GM18873 (cell line): ENCODE data around the gene IAH1.
"Not testable (repeated sequence)": the region's sequence is repeated elsewhere in the genome, so short reads cannot be mapped to it uniquely, and the experiment has no call there.

Source experiments
- ATAC-seq: cut with Tn5 transposase; IDR thresholded peaks from one replicate; pipeline ENCODE4 v1.9.1; 2021; ENCODE audit warnings: mild to moderate bottlenecking, moderate library complexity, moderate number of reproducible peaks; ENCODE audit not compliant: unreplicated experiment, low FRiP score

Gene IAH1

DNA sequence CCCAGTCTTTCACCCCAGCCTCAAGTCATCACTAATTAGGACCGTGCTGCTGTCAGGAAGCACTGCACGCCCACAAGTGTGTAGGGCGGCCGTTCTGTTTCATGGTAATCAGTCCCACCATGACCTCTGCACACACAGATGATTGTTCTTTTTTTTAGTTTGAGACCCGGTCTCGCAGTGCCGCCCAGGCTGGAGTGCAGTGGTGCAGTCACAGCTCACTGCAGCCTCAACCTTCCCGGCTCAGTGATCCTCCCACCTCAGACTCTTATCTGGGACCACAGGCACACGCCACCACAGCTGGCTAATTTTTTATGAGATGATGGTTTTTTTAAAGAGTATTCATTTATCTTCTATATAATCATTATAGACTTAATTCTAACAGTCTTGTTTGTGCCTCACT is 1.8 kb upstream of the IAH1 start:
- ATAC-seq, result no peak

DNA sequence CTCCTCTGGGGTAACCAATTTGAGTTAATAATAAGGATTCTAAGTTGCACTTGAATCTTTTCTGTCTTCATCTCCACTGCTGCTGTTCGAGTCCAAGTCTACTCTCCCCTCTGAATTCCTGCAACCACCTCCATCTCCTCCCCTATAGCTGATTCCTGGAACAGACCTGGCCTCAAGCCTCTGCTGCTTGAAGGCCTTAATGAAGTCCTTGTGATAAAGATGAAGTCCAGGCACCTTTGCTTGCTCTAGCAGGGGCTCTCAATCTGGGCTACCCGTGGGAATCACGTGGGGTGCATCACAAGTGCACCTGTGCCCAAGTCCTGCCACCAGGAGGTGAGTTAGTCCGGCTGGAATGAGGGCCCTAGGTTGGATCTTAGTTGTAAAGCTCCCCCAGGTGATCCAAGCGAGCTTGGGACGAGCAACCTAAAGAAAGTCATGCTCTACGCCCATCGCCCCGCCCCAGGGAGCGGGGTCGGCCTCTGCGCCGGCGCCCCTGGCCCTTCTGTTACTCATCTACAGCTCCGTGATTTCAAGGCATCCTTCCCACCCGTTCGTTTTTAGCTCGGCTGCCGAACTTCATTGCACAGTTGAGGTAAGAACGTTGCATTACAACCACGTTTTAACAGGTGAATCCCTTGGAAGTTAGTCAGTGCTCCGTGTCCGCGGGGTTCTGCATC is 905 bp upstream of the IAH1 start:
- ATAC-seq, result no peak

DNA sequence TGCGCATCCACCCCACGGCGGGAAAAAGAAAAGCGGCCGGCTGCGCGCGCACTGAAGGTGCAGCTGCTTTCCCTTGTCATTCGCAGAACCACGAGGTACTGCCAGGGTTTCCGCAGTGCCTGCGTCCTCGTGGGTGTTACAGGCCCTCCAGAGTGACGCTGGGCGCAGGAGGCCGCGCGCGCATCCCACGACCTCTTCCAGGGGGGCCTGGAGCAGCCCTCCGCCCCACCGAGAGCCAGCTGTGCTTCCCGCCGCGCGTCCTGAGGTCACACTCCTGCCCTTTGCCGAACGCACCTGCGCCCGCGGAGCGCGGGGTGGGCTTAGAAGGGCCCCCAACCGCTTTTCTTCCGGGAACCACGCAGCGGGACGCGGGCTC is 378 bp upstream of the IAH1 start:
- ATAC-seq, result peak; percentile 19

DNA sequence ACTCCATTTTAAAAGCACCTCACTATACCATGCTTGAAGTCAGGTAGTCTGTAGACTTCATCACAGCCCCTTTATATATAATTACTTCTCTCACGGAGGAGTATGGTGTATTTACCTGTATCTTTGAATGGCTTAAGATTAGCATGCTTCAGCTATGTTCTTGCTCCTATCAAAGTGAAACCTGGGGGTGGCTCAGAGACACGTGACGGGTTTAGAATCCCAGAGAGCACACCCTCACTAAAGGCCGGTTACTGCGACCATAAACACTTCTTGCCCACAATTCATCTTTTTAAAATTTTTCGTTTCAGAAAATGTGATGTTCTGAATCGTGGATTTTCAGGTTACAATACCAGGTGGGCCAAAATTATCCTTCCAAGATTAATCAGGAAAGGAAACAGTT is 3.6 kb downstream of the IAH1 start:
- no peak for ATAC-seq

DNA sequence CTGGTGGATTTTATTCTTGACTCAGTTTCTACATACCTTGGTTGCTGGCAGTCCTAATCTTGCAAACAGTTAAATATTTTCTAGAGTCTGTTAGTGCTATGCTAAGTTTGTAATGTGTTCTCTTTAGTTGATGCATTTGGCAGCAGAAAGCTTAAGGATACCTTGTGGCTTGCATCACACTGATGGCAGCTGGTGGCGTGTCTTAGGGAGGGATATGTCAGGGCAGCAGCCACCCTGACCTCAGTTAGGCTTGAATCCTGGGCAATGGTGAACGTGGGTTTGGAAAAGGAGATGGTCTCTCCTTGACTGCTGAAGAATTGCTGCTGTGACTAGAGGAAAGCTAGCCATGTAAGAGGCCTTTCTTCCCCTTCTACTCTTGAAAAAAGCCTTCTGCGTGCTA is 4.2 kb downstream of the IAH1 start:
- ATAC-seq, result no peak

DNA sequence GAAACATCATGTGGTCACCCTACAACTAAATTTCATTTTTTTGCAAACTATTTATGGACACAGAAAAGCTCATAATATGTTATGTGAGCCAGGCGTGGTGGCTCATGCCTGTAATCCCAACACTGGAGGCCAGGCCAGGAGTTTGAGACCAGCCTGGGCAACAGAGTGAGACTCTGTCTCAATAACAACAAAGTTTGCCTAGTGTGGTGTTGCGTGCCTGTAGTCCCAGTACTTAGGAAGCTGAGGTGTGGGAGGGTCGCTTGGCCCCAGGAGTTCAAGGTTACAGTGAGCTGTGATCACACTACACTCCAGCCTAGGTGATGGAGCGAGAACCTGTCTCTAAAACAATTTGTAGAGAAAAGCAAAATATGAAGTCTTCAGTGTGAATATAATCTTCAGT is 5.8 kb downstream of the IAH1 start:
- no peak for ATAC-seq

DNA sequence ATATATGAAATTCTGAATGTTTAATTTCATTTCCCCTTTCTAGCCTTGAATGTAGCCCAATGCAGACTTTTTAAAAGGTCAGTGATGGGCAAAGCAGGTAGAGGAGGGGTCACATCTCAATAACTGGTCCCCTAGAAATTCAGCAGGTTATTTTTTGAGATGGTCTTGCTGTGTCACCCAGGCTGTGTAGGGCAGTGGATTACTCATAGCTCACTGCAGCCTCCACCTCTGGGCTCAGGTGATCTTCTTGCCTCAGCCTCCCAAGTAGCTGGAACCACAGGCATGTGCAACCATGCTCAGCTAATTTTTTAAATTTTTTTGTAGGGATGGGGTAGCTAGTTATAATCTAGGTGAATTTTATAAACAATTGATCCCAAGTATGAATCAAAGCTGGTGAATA is 8.8 kb downstream of the IAH1 start:
- no peak for ATAC-seq

DNA sequence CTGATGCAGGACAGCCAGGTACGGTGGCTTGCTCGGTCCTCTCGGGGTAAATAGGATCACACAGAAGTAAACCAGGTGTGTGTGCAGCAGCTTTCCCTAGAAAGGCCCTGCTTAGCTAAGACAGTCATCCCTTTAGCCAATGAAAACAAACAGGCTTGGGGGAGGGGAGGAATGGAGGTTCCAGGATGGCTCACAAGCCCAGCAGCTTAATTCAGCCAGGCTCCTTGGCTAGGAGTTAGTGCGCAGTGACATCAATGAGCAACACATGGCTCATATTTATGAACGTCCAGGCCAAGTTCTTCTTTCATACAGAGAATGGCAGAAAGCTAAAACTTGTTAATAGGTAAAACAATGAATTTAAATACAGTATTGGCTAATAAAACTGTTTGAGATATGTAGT is 10.2 kb downstream of the IAH1 start:
- no peak for ATAC-seq

DNA sequence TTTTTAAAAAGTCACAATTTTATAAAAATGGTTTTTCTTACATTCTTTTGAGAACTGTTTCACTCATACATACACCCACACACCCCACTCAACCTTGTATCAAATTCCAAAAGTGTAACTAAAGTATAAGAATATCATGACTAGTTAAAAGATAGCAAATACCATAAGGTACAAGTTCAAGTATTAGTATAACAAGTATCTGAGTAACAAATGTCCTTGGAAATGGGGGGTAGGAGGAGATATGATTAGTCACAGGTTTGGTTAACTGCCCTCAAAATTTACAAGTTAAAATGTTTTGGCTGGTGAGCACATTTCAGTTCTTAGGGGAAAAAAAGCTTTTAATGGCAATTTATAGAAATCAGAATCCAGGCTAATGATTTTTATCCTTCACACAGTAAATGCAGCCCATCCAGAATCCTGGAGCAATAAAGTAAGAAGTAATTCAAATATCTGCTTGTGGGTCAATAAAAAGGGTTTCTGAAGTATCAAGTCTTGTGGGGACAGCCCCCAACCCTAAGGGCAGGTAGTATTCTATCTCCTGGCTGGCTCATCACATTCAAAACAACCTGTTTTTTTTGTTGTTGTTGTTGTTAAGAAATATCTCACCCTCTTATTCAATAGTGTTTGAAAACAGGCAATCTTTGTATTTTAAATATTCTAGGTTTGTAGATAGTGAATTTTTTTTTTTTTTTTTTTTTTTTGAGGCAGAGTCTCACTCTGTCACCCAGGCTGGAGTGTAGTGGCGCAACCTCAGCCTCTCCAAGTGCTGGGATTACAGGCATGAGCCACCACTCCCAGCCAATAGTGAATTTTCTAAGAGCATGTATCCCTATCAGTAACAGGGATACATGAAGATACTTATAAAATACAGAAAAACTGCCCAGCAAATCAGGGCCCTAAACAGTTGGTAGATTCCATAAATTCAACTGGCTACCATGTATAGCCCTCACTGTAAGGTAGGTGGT is 14.5 kb downstream of the IAH1 start:
- ATAC-seq, result no peak

DNA sequence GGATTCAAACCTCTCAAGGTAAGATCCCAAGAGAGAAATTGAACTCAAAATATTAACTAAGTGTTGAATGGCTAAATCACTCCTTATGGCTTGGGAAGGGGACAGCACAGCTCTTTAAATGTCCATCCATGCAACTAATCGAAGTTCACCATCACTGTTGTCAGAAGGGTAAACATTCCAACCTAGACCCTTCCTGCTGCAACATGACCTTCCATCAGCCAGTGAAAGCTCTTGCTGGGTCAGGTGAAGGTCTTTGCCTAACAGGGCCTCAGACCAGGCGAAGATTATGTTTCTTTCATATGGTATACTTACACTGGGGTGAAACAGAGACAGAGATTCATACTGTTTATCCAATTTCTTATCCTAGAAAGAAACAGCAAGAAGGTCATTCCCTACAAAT is 16.4 kb downstream of the IAH1 start:
- ATAC-seq, result no peak

DNA sequence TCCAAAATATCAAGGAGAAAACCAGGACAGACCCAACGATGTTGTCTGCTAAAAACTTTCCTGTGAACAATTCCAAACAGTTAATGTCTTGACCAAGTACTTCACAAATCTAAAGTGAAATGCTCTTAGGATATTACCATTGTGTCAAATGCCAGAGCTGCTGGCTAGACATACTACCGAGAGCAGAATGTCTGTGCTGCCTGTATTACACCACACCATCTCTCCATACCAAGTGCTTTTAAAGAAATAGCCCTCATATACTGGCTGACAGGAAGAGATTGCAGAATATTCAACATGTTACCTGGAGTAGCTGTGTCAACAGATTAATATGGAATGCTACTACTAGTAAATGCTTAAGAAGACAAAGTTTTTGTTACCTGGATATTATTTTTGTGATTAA is 18.6 kb downstream of the IAH1 start:
- ATAC-seq, result no peak

DNA sequence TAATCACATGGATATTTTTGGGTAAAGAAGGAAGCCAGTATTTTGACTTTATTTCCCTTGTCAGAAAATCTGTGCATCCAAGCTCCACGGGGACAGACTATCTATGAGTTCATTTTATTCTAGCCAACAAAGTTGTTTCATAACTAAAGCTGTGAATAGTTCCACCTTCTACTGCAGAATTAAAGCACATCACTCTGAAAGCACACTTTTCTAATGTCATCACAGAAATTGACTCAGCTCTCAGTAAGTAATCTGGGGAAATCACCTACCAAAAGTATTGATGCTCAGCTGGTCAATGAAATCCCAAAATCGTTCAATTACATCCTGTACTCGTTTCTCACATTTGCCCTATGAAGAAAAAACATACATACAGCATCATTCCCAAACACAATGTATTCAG is 19.1 kb downstream of the IAH1 start:
- no peak for ATAC-seq

DNA sequence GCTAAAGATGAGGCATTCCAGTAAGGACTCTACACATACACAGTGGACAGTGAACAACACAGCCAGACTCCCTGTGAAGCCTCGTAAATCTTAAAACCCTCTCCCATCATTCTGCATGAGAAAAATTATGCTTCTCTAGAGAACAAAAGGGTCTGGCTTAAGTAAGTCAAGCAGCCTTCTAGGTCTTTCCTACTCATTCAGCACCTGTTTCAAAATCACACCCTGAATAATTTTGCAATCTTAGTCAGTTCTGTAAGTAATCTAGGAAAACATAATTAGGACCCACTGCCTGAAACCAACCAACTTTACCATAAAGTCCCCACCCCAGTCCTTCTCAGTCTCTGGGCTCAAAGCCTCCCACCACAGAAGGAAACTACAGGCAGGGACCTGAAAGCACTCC is 19.7 kb downstream of the IAH1 start:
- no peak for ATAC-seq

DNA sequence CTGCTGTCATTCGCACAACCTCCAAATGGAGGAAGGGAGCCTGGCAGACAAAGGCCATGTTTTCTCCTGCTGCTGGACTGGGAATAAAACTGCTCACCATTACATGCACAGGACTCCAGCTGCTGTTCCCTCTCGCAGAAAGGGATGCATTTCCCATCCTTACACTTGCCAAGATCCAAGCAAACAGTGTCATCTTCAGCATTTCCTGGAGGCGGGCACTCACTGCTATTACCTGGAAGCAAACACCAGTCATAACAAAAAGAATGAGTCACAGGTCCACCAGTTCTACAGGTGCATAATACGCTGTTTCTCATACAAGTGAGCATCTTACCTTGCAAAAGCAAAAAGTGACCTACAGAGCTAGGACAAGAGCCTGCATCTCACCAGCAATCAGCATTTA is 22.7 kb downstream of the IAH1 start:
- ATAC-seq, result no peak

DNA sequence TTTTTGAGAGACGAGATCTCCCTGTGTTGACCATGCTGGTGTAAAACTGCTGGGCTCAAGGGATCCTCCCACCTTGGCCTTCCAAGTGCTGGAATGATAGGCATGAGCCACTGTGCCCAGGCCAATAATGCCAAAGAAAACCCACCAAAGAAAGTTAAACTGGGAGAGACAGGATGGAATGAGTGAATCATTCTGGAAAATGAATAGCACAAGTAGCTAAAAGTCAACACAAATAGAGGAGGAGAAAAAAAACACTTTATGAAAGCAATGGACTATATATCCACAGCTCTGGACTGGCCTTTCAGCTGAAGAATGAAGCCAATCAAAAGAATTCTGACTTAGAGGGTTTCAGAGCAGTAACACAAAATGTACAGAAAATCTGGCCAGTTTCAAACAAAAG is 23.9 kb downstream of the IAH1 start:
- no peak for ATAC-seq

DNA sequence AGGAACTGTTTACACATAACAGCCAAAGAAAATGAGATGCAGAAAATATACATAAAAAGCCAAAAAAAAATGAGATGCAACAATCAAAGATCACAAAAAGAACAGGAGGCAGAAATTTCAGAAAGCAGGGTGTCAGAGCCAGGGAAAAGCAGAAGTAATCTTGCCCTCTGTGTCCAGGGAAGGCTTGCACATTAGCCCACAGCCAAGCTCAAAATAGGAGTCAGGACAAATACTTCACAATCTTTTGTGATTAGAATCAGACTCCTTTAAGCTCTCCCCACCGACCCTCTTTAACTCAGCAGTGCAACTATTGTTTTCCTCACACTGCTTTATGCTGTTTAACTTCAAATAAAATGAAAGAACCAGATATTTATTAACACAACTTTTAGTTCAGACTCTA is 34.6 kb downstream of the IAH1 start:
- ATAC-seq, result no peak

DNA sequence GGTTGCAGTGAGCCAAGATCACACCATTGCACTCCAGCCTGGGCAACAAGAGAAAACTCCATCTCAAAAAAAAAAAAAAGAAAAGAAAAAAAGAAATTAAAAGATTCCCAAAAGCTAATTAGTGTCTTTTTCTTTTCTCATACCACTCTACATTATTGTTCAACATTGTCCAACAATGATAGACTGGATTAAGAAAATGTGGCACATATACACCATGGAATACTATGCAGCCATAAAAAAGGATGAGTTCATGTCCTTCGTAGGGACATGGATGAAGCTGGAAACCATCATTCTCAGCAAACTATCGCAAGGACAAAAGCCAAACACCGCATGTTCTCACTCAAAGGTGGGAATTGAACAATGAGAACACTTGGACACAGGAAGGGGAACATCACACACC is 39.6 kb downstream of the IAH1 start:
- ATAC-seq, result not testable (repeated sequence)

DNA sequence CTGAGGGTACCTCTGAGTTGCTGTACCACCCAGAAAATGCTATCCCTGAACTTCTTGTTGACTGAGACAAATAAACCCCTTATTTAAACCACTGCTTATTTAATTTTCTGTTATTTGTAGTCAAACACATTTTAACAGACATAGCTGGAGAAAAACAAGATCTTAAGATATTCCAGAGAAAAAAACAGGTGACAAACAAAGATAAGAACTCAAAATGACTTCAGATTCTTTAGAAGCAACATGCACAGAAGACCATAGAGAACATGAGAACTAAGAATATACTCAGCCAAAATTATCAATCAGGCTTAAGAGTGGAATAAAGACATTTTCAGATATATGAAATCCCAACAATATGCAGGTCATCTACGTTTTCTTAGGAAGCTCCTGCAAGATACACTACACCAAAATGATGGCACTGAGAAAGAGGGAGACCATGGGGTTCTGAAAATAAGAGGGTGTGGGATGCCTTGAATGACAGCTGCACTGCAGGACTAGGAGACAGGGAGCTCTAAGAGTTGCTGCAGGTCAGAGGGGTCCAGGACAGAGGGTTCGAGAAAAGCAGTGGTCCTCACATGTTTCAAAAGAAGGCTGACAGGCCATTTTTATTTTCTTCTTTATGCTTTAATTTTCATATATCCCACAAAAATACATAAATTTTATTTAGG is 42.9 kb downstream of the IAH1 start:
- no peak for ATAC-seq

DNA sequence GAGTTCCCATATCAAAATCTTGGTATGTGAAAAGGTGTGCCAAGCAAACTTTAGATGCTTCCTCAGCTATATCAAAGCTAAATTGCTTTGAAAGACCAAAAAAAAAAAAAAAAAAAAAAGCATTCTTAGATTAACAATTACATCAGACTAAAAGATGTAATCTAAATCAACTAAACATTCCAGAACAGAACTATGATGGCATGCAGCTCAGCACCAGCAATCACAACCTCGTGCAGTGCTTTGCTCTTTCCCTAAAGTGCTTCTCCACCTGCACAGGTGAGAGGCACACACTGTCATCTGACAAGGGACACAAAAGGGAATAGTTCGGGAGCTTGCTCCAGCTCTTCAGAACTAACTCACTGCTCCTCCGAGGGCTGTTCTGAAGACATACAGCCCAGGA is 43.8 kb downstream of the IAH1 start:
- no peak for ATAC-seq

DNA sequence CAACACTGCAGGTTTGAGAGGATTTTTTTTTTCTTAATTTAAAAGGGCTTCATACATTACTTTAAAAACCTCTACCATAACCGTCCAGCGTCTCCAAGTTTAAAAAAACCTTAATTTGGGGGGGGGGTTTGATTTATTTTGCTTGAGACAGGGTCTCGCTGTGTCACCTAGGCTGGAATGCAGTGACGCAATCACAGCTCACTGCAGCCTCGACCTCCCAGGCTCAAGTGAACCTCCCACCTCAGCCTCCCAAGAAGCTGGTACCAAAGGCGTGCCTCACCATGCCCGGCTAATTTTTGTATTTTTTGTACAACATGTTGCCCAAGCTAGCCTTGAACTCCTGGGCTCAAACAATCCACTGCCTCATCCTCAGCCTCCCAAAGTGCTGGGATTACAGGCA is 44.4 kb downstream of the IAH1 start:
- ATAC-seq, result no peak

DNA sequence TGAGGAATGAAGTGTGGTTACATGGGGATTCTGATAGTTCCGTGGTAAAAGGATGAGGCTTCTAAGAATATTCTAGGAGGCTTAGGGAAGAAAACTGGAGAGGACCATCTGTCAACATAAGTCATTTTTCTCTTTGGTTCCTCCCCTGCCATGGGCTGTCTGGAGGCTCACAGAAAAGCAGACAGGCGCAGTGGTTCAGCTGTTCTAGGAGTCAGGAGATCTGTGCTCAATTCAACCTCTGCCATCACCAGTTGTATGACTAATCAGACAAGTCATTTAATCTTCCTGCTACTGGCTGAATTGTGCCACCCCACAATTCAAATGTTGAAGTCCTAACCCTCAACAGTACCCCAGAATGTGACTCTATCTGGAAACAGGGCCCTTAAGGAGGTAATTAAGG is 44.9 kb downstream of the IAH1 start:
- ATAC-seq, result no peak

DNA sequence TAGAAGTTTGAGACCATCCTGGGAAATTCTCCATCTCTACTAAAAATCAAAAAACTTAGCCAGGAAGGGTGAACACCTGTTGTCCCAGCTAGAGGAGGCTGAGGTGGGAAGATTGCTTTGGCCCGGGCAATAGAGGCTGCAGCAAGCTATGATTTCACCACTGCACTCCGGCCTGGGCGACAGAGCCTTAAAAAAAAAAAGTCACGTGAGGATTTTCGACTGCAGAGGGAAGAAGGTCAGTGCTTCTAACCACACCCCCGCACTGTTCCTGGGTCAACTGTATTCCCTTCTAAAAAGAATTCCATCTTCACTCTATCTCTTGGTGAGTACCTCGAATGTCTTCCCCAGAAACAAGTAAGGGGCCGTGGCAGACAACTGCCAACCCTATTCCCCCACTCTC is 49.9 kb downstream of the IAH1 start:
- no peak for ATAC-seq
